CD4-positive, alpha-beta T cell (primary cell): Measurements from ENCODE around the gene C16orf96. TPM values are rescaled to one million over a fixed set of nuclear protein-coding genes. Genes with fewer than 3 reads are reported as not detected.

ENCODE experiments used
- ATAC-seq: fragments of 200-7000 bp; cut with Tn5 transposase; one replicate; pipeline ENCODE4 v1.10.0; 2022; ENCODE audit warnings: mild to moderate bottlenecking; ENCODE audit not compliant: poor library complexity
- CTCF ChIA-PET: fragments of 350-600 bp; sonication (Branson Sonifier 250); formaldehyde crosslinking; loops from one replicate; lab custom pipeline; 2021; ENCODE audit warnings: antibody characterized with exemption, inconsistent platforms; lab: Charles Lee
- POLR2A ChIA-PET: fragments of 350-600 bp; sonication (Branson Sonifier 250); formaldehyde crosslinking; loops from one replicate; lab custom pipeline; 2021; ENCODE audit warnings: antibody characterized with exemption, inconsistent platforms; lab: Charles Lee
- DNase-seq, 14 experiments: peaks; one replicate each; pipeline ENCODE4 v3.0.0-alpha.2; 2013 to 2020; ENCODE audit warnings: mixed read lengths in 2 of 14
- H3K27ac ChIP-seq, 2 donors: one replicate each; pipeline versions ENCODE4 v1.5.1 to v1.7.0; 2013; ENCODE audit warnings: low read length in 2 of 2, low read depth in 1 of 2, mild to moderate bottlenecking in 1 of 2
- H3K27me3 ChIP-seq, 2 experiments: 1 replicate in 1 of 2; 2 replicates in 1 of 2; pipeline versions ENCODE4 v1.6.1 to v1.7.0; 2013; ENCODE audit warnings: low read length in 2 of 2, control low read depth in 1 of 2, mild to moderate bottlenecking in 1 of 2, moderate library complexity in 1 of 2; ENCODE audit not compliant: insufficient read depth in 2 of 2, control insufficient read depth in 1 of 2
- H3K36me3 ChIP-seq: one replicate; pipeline ENCODE4 v1.6.1; 2013; ENCODE audit warnings: low read length, control low read depth; ENCODE audit not compliant: insufficient read depth
- H3K4me1 ChIP-seq: one replicate; pipeline ENCODE4 v1.6.1; 2013; ENCODE audit warnings: low read length, control low read depth; ENCODE audit not compliant: insufficient read depth
- H3K4me3 ChIP-seq: one replicate; pipeline ENCODE4 v1.5.1; 2013; ENCODE audit warnings: mild to moderate bottlenecking, low read length, moderate library complexity
- H3K9me3 ChIP-seq, 2 experiments: 1 replicate in 1 of 2; 2 replicates in 1 of 2; pipeline versions ENCODE4 v1.6.1 to v1.7.0; 2013; ENCODE audit warnings: low read length in 2 of 2, mild to moderate bottlenecking in 2 of 2, control low read depth in 1 of 2, moderate library complexity in 1 of 2; ENCODE audit not compliant: control insufficient read depth in 1 of 2, insufficient read depth in 1 of 2
- H3K27ac Mint-ChIP-seq: one replicate; pipeline ENCODE4 v1.8.0; 2020; ENCODE audit warnings: mixed read lengths
- H3K27me3 Mint-ChIP-seq: one replicate; pipeline ENCODE4 v1.8.0; 2021; ENCODE audit warnings: mixed read lengths
- H3K36me3 Mint-ChIP-seq: one replicate; pipeline ENCODE4 v1.8.0; 2021; ENCODE audit warnings: low read depth, mixed read lengths
- H3K4me1 Mint-ChIP-seq: one replicate; pipeline ENCODE4 v1.8.0; 2021; ENCODE audit warnings: low read depth, mixed read lengths
- H3K4me3 Mint-ChIP-seq: one replicate; pipeline ENCODE4 v1.8.0; 2020; ENCODE audit warnings: mild to moderate bottlenecking, mixed read lengths
- H3K9me3 Mint-ChIP-seq: one replicate; pipeline ENCODE4 v1.8.0; 2020; ENCODE audit warnings: mixed read lengths
- intact Hi-C, 2 experiments: fragments of 100-400 bp; cut with DNase I in 1 of 2; cut with micrococcal nuclease in 1 of 2; formaldehyde crosslinking; loops; one replicate each; pipeline versions ENCODE4 v1.15.1 to v1.9.0; 2023 to 2025; cut with DNase I, micrococcal nuclease
- total RNA-seq, 174 experiments: library from RNA in 2 of 174; stranded (reverse) in 2 of 174; gene quantifications; one replicate each; pipeline ENCODE4 v1.2.3 and lab custom pipeline; 2021 to 2026
- TF ChIP-seq, protein P1 (sequence below): fragments of 200-600 bp; IDR thresholded peaks from one replicate; pipeline ENCODE4 v1.8.0; 2022; ENCODE audit warnings: antibody characterized with exemption, mild to moderate bottlenecking

Gene C16orf96
- total RNA-seq, 2 experiments from 2014 or later: 0.27 to 0.42 TPM

GRCh38 chr16:4606354-4606753, 50.2 kb downstream of the C16orf96 start:
- Mint-ChIP-seq H3K9me3 (no peaks in the 10 kb centered on the region), H3K27me3 (no peaks in the 10 kb centered on the region), H3K4me1 (no peaks in the 10 kb centered on the region), H3K27ac (no peak overlapping the region), H3K4me3 (no peak overlapping the region), H3K36me3 (peaks cover 7% of the 10 kb centered on the region)
- no peak overlapping the region for H3K4me3 ChIP-seq
- peaks cover 4% of the 10 kb centered on the region for H3K4me1 ChIP-seq
- peaks cover 0 to 4% of the 10 kb centered on the region in 2 experiments for H3K9me3 ChIP-seq
- H3K27ac ChIP-seq: no peak overlapping the region
- ATAC-seq: no peak
- intact Hi-C loops: no loop called here
- H3K27me3 ChIP-seq: no peaks in the 10 kb centered on the region
- H3K36me3 ChIP-seq: peaks cover 11% of the 10 kb centered on the region
- DNase-seq: no peak
- TF ChIP-seq, protein P1, sequence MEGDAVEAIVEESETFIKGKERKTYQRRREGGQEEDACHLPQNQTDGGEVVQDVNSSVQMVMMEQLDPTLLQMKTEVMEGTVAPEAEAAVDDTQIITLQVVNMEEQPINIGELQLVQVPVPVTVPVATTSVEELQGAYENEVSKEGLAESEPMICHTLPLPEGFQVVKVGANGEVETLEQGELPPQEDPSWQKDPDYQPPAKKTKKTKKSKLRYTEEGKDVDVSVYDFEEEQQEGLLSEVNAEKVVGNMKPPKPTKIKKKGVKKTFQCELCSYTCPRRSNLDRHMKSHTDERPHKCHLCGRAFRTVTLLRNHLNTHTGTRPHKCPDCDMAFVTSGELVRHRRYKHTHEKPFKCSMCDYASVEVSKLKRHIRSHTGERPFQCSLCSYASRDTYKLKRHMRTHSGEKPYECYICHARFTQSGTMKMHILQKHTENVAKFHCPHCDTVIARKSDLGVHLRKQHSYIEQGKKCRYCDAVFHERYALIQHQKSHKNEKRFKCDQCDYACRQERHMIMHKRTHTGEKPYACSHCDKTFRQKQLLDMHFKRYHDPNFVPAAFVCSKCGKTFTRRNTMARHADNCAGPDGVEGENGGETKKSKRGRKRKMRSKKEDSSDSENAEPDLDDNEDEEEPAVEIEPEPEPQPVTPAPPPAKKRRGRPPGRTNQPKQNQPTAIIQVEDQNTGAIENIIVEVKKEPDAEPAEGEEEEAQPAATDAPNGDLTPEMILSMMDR: no peak
- ChIA-PET POLR2A (no interaction called here), CTCF (interaction anchor here (0.6 kb wide), 1 partner anchor 37 kb away, joined by 3 read pairs; no protein-coding TSS in a partner anchor)

GRCh38 chr16:4607841-4608703, 51.9 kb downstream of the C16orf96 start:
- Mint-ChIP-seq H3K4me3 (no peak overlapping the region), H3K36me3 (peaks cover 7% of the 10 kb centered on the region), H3K9me3 (no peaks in the 10 kb centered on the region), H3K4me1 (peaks cover 4% of the 10 kb centered on the region), H3K27me3 (no peaks in the 10 kb centered on the region), H3K27ac (no peak overlapping the region)
- H3K4me1 ChIP-seq: peaks cover 18% of the 10 kb centered on the region
- ChIA-PET CTCF (no interaction called here), POLR2A (interaction anchor here (0.5 to 0.9 kb wide), 2 partner anchors 8 to 132 kb away, joined by 3 read pairs; partner anchors contain the start of gene HMOX2)
- ATAC-seq: no peak
- peaks cover 15% of the 10 kb centered on the region for H3K36me3 ChIP-seq
- DNase-seq: no peak
- intact Hi-C loops: no loop called here
- no peaks in the 10 kb centered on the region for H3K27me3 ChIP-seq
- peaks cover 0 to 4% of the 10 kb centered on the region in 2 experiments for H3K9me3 ChIP-seq
- TF ChIP-seq, protein P1: no peak
- no peak overlapping the region for H3K4me3 ChIP-seq
- no peak overlapping the region for H3K27ac ChIP-seq

DNA sequence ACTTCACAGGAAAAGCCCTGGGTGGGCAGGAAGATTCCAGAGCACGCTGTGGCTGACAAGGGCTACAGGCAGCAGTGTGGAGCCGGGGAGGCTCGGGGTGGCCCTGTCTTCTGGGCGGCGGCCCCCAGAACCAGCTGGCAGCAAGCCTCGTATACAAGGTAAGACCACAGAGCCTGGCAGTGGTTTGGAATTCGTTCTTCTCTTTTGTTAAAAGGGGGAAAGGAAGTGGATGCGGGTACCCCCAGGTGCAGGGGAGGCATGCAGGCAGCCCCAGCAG, 52.5 kb downstream of the C16orf96 start:
- TF ChIP-seq, protein P1: no peak
- peaks cover 15% of the 10 kb centered on the region for H3K36me3 ChIP-seq
- H3K4me3 ChIP-seq: no peak overlapping the region
- H3K27me3 Mint-ChIP-seq: no peaks in the 10 kb centered on the region
- no peak for DNase-seq
- no peaks in the 10 kb centered on the region for H3K9me3 Mint-ChIP-seq
- peaks cover 0 to 4% of the 10 kb centered on the region in 2 experiments for H3K9me3 ChIP-seq
- H3K27me3 ChIP-seq: no peaks in the 10 kb centered on the region
- ATAC-seq: no peak
- intact Hi-C loops: no loop called here
- CTCF ChIA-PET: no interaction called here
- no peak overlapping the region for H3K27ac ChIP-seq
- H3K36me3 Mint-ChIP-seq: peaks cover 7% of the 10 kb centered on the region
- POLR2A ChIA-PET: interaction anchor here (0.5 kb wide), 1 partner anchor 8 kb away, joined by 3 read pairs; no protein-coding TSS in a partner anchor
- H3K4me1 ChIP-seq: peaks cover 24% of the 10 kb centered on the region
- H3K27ac Mint-ChIP-seq: no peak overlapping the region
- no peak overlapping the region for H3K4me3 Mint-ChIP-seq
- H3K4me1 Mint-ChIP-seq: peaks cover 8% of the 10 kb centered on the region
